Sciatic nerve (tissue), 2 donors: ENCODE results near the gene COL4A1. TPM values are rescaled to one million over a fixed set of nuclear protein-coding genes. Genes with fewer than 3 reads are reported as not detected.
A peak's percentile ranks its signal among the peaks of the same experiment; 100 is the strongest.

ENCODE experiments used
- ATAC-seq: fragments of 200-7000 bp; cut with Tn5 transposase; one replicate; pipeline ENCODE4 v1.9.1; 2020; ENCODE audit warnings: mild to moderate bottlenecking, moderate library complexity
- DNase-seq: peaks from one replicate; pipeline ENCODE4 v3.0.0-alpha.2; 2020; ENCODE audit warnings: low spot score
- intact Hi-C: fragments of 100-400 bp; cut with DNase I; formaldehyde crosslinking; loops from one replicate; pipeline ENCODE4 v1.14.2; 2022
- total RNA-seq: library from RNA; stranded (reverse); fragmentation: NEBNext Ultra II Directional; extraction: Animal tissue kit (Norgen Biotek cat#: 25700); gene quantifications from one replicate; pipeline ENCODE4 v1.2.1, GENCODE V29; 2021
- donor health status: DM: no; HTN: no; CAD: no.
- donor health status: DM: no; HTN: no; CAD: no.

Gene COL4A1
- total RNA-seq, 1 donor from 2014 or later, result 423 TPM

- DNase-seq (no peak), ATAC-seq (no peak)
- intact Hi-C loops, result no loop called here
Measured at GRCh38 chr13:110343241-110343865, 36.4 kb upstream of the COL4A1 start.

- intact Hi-C loops, result no loop called here
- no peak for DNase-seq
- no peak for ATAC-seq
Measured at GRCh38 chr13:110342474-110342873, 35.5 kb upstream of the COL4A1 start.

GRCh38 chr13:110341445-110342244 is 34.7 kb upstream of the COL4A1 start:
- ATAC-seq, result no peak
- DNase-seq, result no peak
- intact Hi-C loops, result no loop called here

GRCh38 chr13:110340812-110341444 is 34.0 kb upstream of the COL4A1 start:
- peak; percentile 6 for ATAC-seq
- peak; percentile 78 for DNase-seq
- intact Hi-C loops, result no loop called here

- DNase-seq, result no peak
- intact Hi-C loops, result no loop called here
- ATAC-seq, result no peak
Measured at GRCh38 chr13:110339975-110340550, 33.1 kb upstream of the COL4A1 start.

GRCh38 chr13:110339263-110339662 is 32.3 kb upstream of the COL4A1 start:
- ATAC-seq (no peak), DNase-seq (no peak)
- intact Hi-C loops, result no loop called here

GRCh38 chr13:110338441-110339101 is 31.6 kb upstream of the COL4A1 start:
- ATAC-seq, result peak; percentile 91

GRCh38 chr13:110337247-110337646 is 30.3 kb upstream of the COL4A1 start:
- DNase-seq, result no peak
- intact Hi-C loops, result no loop called here
- ATAC-seq, result no peak

More at GRCh38 chr13:110338441-110339101, 31.6 kb upstream of the COL4A1 start:
- intact Hi-C loops, result no loop called here
- peak; percentile 74 for DNase-seq

- DNase-seq, result no peak
- intact Hi-C loops, result no loop called here
- no peak for ATAC-seq
Measured at GRCh38 chr13:110336681-110337080, 29.7 kb upstream of the COL4A1 start.

GRCh38 chr13:110336108-110336507 is 29.2 kb upstream of the COL4A1 start:
- ATAC-seq, result no peak
- intact Hi-C loops, result no loop called here
- DNase-seq, result no peak

- ATAC-seq (no peak), DNase-seq (no peak)
- intact Hi-C loops, result no loop called here
Measured at GRCh38 chr13:110334841-110335490, 28.0 kb upstream of the COL4A1 start.

- intact Hi-C loops, result no loop called here
- ATAC-seq (no peak), DNase-seq (no peak)
Measured at GRCh38 chr13:110334256-110334655, 27.3 kb upstream of the COL4A1 start.

- ATAC-seq (no peak), DNase-seq (no peak)
- intact Hi-C loops, result no loop called here
Measured at GRCh38 chr13:110333837-110334236, 26.9 kb upstream of the COL4A1 start.

- no peak for ATAC-seq
Measured at GRCh38 chr13:110332750-110333149, 25.8 kb upstream of the COL4A1 start.

GRCh38 chr13:110331362-110331761 is 24.4 kb upstream of the COL4A1 start:
- ATAC-seq (peak; percentile 49), DNase-seq (no peak)
- intact Hi-C loops, result no loop called here

More at GRCh38 chr13:110332750-110333149, 25.8 kb upstream of the COL4A1 start:
- no peak for DNase-seq
- intact Hi-C loops, result no loop called here

- DNase-seq (no peak), ATAC-seq (peak; percentile 40)
- intact Hi-C loops, result no loop called here
Measured at GRCh38 chr13:110330491-110331011, 23.6 kb upstream of the COL4A1 start.

- ATAC-seq (peak; percentile 6), DNase-seq (no peak)
- intact Hi-C loops, result no loop called here
Measured at GRCh38 chr13:110329798-110330461, 23.0 kb upstream of the COL4A1 start.

GRCh38 chr13:110329258-110329657 is 22.3 kb upstream of the COL4A1 start:
- ATAC-seq, result no peak
- DNase-seq, result no peak
- intact Hi-C loops, result no loop called here
